ENCODE results near the gene DSEL.

DSEL gene

GRCh38 chr18:67516539-67517443 is at the start of gene DSEL:
Gene DSEL, minus strand, starts transcription at chr18:67516720. Its CDS starts 2,112 bp downstream, at chr18:67514608.
- peak; percentile 98 for DNase-seq (ENCODE audit: low read depth)

GRCh38 chr18:67553437-67553836 is 36.9 kb upstream of the DSEL start:
- DNase-seq (ENCODE audit: low read depth): no peak

GRCh38 chr18:67550872-67551520 is 34.5 kb upstream of the DSEL start:
- no peak for DNase-seq (ENCODE audit: low read depth)

- DNase-seq (ENCODE audit: low read depth): no peak
These were observed 33.4 kb upstream of the DSEL start for GRCh38 chr18:67549946-67550345.

GRCh38 chr18:67545681-67546080 is 29.2 kb upstream of the DSEL start:
- no peak for DNase-seq (ENCODE audit: low read depth)

DNA sequence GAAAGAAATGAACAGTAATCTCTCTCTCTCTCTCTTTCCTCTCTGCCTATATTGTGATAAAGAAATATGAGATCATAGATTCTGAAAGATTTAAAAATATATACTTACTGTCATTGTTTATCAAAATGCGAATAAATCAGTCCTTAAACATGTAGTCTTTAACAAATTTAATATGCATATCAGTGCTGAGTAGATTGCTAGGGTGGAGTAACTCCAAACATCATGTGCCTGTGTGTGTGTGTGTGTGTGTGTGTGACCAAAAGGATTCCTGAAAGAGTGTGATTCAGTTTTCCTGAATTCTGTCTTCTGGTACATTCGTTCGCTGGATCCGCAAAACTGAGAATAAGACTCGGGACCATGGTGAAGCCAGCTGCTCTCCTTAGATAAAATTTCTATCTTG is 24.0 kb upstream of the DSEL start:
- no peak for DNase-seq (ENCODE audit: low read depth)

DNA sequence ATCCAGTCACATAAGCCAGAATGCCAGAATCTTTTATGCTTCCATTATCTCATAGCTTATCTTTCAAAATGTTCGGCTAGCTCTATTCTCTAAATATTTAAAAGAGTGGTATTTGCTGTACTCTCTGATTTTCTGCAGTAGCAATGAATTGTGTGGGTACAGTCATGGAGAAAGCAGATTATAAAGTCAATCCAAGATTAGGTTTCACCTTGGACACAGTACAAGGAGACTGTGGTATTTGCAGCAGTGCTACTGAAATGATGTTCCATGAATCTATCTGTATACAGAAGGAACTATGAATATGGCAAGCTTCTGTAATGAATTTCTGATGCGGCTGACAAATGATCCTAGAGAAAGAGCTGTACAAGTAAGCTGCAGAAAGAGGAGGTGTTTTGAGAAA is 15.4 kb upstream of the DSEL start:
- DNase-seq (ENCODE audit: low read depth): no peak

- DNase-seq (ENCODE audit: low read depth): no peak
These were observed 9.0 kb upstream of the DSEL start for GRCh38 chr18:67525328-67526099.

GRCh38 chr18:67520351-67520921 is 3.9 kb upstream of the DSEL start:
- no peak for DNase-seq (ENCODE audit: low read depth)

- no peak for DNase-seq (ENCODE audit: low read depth)
These were observed 3.1 kb upstream of the DSEL start for GRCh38 chr18:67519592-67519991.

DNA sequence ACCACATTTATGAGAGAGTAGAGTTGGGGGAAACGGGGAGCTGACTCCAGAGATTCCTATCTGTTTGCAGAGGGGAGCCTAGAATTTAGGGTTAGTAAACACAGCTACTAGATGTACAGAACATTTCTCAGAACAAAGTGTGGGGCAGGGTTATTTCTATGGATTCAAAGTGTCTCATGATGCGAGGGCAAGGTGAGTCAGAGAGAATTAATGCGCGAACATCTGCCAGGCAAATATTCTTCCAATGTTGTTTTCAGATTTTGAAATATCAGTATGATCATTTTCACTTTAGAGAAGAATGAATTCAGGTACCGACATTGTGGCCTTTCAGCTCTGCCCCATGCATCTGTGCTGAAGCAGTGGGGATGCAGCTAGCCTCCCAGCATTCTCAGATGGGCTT is 2.0 kb upstream of the DSEL start:
- no peak for DNase-seq (ENCODE audit: low read depth)

GRCh38 chr18:67517444-67517765 is 885 bp upstream of the DSEL start:
- DNase-seq (ENCODE audit: low read depth): no peak

- peak; percentile 36 for DNase-seq (ENCODE audit: low read depth)
These were observed 480 bp downstream of the DSEL start for GRCh38 chr18:67515942-67516538.

GRCh38 chr18:67514901-67515540 is 1.5 kb downstream of the DSEL start:
- no peak for DNase-seq (ENCODE audit: low read depth)

DNA sequence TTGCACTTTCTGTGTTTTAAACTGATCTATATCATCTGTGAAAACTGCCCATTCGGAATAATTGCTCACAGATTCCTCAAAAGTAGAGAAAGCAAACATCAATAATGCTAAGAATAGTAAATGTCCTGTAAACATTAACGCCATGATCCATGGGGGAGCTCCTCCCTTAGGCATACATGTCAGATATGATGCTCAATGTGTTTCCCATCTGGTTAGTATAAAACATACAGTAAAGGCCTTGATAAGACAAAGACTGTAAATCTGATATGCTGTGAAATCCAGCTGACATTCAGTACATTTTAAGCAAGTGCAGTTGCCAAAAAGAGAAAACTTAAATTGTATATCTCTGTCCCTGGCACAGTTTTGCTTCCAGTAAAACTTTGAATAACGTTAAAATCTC is 2.1 kb downstream of the DSEL start:
- DNase-seq (ENCODE audit: low read depth): no peak

GRCh38 chr18:67513280-67513679 is 3.2 kb downstream of the DSEL start:
- DNase-seq (ENCODE audit: low read depth): no peak

- no peak for DNase-seq (ENCODE audit: low read depth)
These were observed 4.7 kb downstream of the DSEL start for GRCh38 chr18:67511840-67512239.

GRCh38 chr18:67510831-67511230 is 5.7 kb downstream of the DSEL start:
- no peak for DNase-seq (ENCODE audit: low read depth)

GRCh38 chr18:67509741-67510391 is 6.7 kb downstream of the DSEL start:
- no peak for DNase-seq (ENCODE audit: low read depth)

- no peak for DNase-seq (ENCODE audit: low read depth)
These were observed 8.4 kb downstream of the DSEL start for GRCh38 chr18:67508146-67508545.

DNA sequence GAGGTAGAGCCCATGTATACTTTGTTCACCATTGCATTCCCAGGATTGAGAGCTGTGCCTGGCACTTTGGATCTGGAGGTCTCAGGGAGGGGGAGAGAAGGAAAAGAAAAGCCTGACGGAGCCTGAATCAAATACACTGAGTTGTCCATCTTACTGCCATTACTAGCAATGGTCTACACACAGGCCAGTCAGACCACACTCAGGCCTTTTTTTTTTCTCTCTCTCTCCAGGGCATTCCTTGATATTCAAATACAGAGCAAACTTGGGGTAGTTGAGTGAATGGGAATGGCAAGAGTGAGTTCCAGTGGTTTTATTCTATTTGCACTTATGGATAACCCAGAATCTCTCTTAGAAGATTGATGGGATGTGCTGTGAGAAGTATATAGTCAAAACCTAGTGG is 11.8 kb downstream of the DSEL start:
- DNase-seq (ENCODE audit: low read depth): no peak
